Measurements from ENCODE around the gene RABGAP1L. TPM values are rescaled to one million over a fixed set of nuclear protein-coding genes. Genes with fewer than 3 reads are reported as not detected.

RABGAP1L gene
- polyA plus RNA-seq, 1 donor (not counting 4 experiments of a cell fraction or from before 2014, with no cell fraction given): 24.2 TPM

GRCh38 chr1:174469052-174469451, 309.7 kb downstream of the RABGAP1L start:
- no peak for DNase-seq (ENCODE audit: low read depth, low spot score)
- Histone ChIP-seq H3K9me3 (ENCODE audit: control insufficient read depth, low read depth, low read length) (no peaks in the 10 kb centered on the region), H3K9ac (ENCODE audit: control insufficient read depth, extremely low read depth, insufficient read depth, low read length) (no peak overlapping the region), H3K27me3 (ENCODE audit: control insufficient read depth, extremely low read depth, insufficient read depth, low read length) (no peaks in the 10 kb centered on the region), H2AFZ (ENCODE audit: control insufficient read depth, low read length) (no peak overlapping the region), H3K4me2 (ENCODE audit: control insufficient read depth, extremely low read depth, insufficient read depth, low read depth, low read length) (no peak overlapping the region), H3K79me2 (ENCODE audit: control insufficient read depth, insufficient read depth, low read length) (no peaks in the 10 kb centered on the region), H3K4me3 (ENCODE audit: control insufficient read depth in 2 of 3, extremely low read depth in 1 of 3, insufficient read depth in 2 of 3, low read depth in 1 of 3, low read length in 3 of 3) (no peak overlapping the region), H3K4me1 (ENCODE audit: control insufficient read depth, extremely low read depth, insufficient read depth, low read length) (no peaks in the 10 kb centered on the region), H3K27ac (ENCODE audit: control insufficient read depth, insufficient read depth, low read length) (no peak overlapping the region), H4K20me1 (ENCODE audit: control insufficient read depth, extremely low read depth, insufficient read depth, low read length) (no peaks in the 10 kb centered on the region), H3K36me3 (ENCODE audit: control insufficient read depth in 2 of 2, extremely low read depth in 1 of 2, insufficient read depth in 2 of 2, low read length in 2 of 2) (no peaks in the 10 kb centered on the region), H3K9me1 (ENCODE audit: control insufficient read depth, extremely low read depth, insufficient read depth, low read length) (no peaks in the 10 kb centered on the region)
- FAIRE-seq: no peak
- TF ChIP-seq CTCF (optimal IDR thresholded peaks at IDR 0.05 in 1 of 3, IDR thresholded peaks at IDR 0.05 in 1 of 3, conservative IDR thresholded peaks at IDR 0.05 in 1 of 3; ENCODE audit: extremely low read depth in 1 of 3, insufficient read depth in 2 of 3, low read length in 3 of 3) (no peak), EZH2 (IDR thresholded peaks at IDR 0.05; ENCODE audit: low read length) (no peak)
- dilution Hi-C loops (cut with MboI; ENCODE audit: extremely low pct_ligation_motif_present, low sequenced_read_pairs): no loop called here

GRCh38 chr1:174469687-174470086, 310.4 kb downstream of the RABGAP1L start:
- dilution Hi-C loops (cut with MboI; ENCODE audit: extremely low pct_ligation_motif_present, low sequenced_read_pairs): no loop called here
- no peak for TF ChIP-seq EZH2 (IDR thresholded peaks at IDR 0.05; ENCODE audit: low read length)
- TF ChIP-seq CTCF (optimal IDR thresholded peaks at IDR 0.05 in 1 of 3, IDR thresholded peaks at IDR 0.05 in 1 of 3, conservative IDR thresholded peaks at IDR 0.05 in 1 of 3; ENCODE audit: extremely low read depth in 1 of 3, insufficient read depth in 2 of 3, low read length in 3 of 3): no peak
- no peak for FAIRE-seq

More at GRCh38 chr1:174469687-174470086, 310.4 kb downstream of the RABGAP1L start:
- H3K4me1 ChIP-seq (ENCODE audit: control insufficient read depth, extremely low read depth, insufficient read depth, low read length): no peaks in the 10 kb centered on the region
- H2AFZ ChIP-seq (ENCODE audit: control insufficient read depth, low read length): no peak overlapping the region
- H4K20me1 ChIP-seq (ENCODE audit: control insufficient read depth, extremely low read depth, insufficient read depth, low read length): no peaks in the 10 kb centered on the region
- H3K36me3 ChIP-seq (ENCODE audit: control insufficient read depth in 2 of 2, extremely low read depth in 1 of 2, insufficient read depth in 2 of 2, low read length in 2 of 2): no peaks in the 10 kb centered on the region
- DNase-seq (ENCODE audit: low read depth, low spot score): no peak
- H3K9me3 ChIP-seq (ENCODE audit: control insufficient read depth, low read depth, low read length): no peaks in the 10 kb centered on the region
- no peak overlapping the region for H3K4me2 ChIP-seq (ENCODE audit: control insufficient read depth, extremely low read depth, insufficient read depth, low read depth, low read length)
- no peaks in the 10 kb centered on the region for H3K79me2 ChIP-seq (ENCODE audit: control insufficient read depth, insufficient read depth, low read length)
- H3K27me3 ChIP-seq (ENCODE audit: control insufficient read depth, extremely low read depth, insufficient read depth, low read length): no peaks in the 10 kb centered on the region
- H3K27ac ChIP-seq (ENCODE audit: control insufficient read depth, insufficient read depth, low read length): no peak overlapping the region
- no peak overlapping the region for H3K9ac ChIP-seq (ENCODE audit: control insufficient read depth, extremely low read depth, insufficient read depth, low read length)
- no peaks in the 10 kb centered on the region for H3K9me1 ChIP-seq (ENCODE audit: control insufficient read depth, extremely low read depth, insufficient read depth, low read length)
- H3K4me3 ChIP-seq (ENCODE audit: control insufficient read depth in 2 of 3, extremely low read depth in 1 of 3, insufficient read depth in 2 of 3, low read depth in 1 of 3, low read length in 3 of 3): no peak overlapping the region

All from keratinocyte (primary cell).